GM19455 (cell line): ENCODE results near the gene KASH5.
"Not testable (repeated sequence)": the region's sequence is repeated elsewhere in the genome, so short reads cannot be mapped to it uniquely, and the experiment has no call there.

Source experiments
- ATAC-seq: cut with Tn5 transposase; IDR thresholded peaks from one replicate; pipeline ENCODE4 v1.9.1; 2021; ENCODE audit not compliant: unreplicated experiment

The KASH5 gene

DNA sequence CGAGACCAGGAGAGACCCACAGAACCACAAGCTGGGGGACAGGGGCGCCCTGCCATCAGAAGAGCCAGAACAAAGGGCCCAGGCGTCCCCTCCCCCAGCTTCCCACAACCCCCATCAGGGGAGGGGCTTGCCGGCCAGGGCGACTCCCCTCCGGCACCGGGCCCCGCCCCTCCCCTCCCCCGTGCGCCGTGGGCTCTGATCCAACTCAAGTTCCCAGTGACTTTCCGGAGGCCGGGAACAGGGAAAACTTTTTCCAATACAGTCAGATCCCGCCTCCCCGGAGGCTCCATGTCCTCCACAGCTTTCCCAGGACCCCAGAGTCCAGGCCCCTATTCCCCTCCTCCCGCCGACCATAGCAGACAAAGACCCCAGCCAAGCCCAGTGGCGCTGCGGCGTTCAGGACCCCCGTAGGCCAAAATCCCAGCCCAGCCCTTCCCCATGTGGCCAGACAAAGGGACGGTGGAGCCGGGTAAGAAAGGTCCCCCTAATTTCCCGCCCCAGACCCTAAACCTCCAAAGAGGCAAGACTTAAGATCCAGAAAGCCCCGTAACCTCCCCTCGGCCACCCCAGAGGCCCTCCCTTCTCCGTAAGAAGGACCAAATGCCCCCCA, 26.5 kb upstream of the KASH5 start:
- ATAC-seq = no peak

- no peak for ATAC-seq
Measured at GRCh38 chr19:49362048-49362928, 25.8 kb upstream of the KASH5 start, which contains the start of gene TEAD2. Gene TEAD2, minus strand, starts transcription at chr19:49362416. Its CDS starts 2,341 bp downstream, at chr19:49360075.

GRCh38 chr19:49362929-49363267, 25.2 kb upstream of the KASH5 start:
- no peak for ATAC-seq

DNA sequence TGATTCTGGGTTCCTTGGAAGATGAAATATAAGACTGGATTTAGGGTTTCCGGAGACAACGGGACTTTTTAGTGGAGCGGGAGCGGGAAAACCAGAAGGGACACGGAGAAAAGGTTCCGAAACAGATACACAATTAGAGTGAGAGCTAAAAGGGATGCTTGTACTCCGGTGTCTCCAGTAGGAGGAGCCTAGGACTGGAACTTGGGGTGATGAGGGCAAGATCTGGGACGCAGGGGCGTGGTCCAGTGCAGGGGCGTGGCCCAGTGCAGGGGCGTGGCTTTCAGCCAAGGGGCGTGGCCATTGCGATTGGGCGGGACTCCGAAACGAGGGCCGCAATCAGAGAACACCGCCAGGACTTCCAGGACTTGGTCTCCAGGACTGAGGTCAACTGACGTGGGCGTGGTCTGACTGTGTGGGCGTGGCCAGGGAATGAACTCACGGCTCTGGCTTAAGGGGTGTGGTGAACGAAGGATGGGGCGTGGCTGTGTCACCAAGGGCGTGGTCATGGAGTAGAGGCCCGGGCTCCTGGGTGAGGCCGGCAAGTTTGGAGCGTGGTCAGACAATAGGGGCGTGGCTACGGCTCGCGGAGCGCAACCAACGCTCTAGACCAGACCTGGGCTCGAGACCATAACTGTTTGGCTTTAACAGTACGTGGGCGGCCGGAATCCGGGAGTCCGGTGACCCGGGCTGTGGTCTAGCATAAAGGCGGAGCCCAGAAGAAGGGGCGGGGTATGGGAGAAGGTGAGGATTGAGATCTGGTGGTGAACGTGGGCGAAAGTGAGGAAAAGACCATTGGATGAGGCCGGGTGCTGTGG, 24.6 kb upstream of the KASH5 start, which contains the start of gene DKKL1:
TSS of gene DKKL1 (plus strand) at position 610 of the 815 bp plus-strand sequence. CDS start at position 732, 122 bp downstream.
- no peak for ATAC-seq

DNA sequence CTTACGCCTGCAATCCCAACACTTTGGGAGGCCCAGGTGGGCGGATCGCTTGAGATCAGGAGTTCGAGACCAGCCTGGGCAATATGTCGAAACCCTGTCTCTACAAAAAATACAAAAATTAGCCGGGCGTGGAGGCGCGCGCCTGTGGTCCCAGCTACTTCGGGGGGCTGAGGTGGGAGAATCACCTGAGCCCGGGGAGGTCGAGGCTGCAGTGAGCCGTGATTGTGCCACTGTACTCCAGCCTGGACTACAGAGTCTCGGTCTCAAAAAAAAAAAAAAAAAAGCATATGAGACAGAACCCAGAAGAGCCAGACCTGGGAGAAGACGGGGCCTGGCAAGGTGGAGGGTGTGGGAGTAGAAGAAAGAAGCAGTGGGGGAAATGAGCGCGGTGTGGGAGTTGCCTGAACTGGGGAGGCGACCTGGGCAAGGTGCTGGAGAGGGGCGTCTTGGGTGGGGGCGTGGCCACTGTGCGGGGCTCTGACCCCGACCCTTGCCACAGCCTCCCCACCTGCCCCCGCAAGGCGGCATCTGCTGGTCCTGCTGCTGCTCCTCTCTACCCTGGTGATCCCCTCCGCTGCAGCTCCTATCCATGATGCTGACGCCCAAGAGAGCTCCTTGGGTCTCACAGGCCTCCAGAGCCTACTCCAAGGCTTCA, 23.8 kb upstream of the KASH5 start:
- ATAC-seq = no peak

DNA sequence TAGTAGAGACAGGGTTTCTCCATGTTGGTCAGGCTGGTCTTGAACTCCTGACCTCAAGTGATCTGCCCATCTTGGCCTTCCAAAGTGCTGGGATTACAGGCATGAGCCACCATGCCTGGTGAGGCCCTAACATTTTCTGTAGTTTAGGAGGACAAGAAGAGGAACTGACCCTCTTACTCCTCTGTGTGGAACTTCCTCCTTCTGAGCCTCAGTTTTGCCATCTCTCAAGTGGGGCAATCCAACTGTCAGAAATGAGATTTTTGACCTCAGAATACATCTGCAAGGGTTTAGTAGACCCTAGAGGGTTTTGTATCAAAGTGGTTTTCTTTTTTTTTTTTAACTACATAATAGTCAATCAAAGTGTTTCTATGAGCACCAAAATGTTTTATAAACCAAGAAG, 21.9 kb upstream of the KASH5 start:
- no peak for ATAC-seq

DNA sequence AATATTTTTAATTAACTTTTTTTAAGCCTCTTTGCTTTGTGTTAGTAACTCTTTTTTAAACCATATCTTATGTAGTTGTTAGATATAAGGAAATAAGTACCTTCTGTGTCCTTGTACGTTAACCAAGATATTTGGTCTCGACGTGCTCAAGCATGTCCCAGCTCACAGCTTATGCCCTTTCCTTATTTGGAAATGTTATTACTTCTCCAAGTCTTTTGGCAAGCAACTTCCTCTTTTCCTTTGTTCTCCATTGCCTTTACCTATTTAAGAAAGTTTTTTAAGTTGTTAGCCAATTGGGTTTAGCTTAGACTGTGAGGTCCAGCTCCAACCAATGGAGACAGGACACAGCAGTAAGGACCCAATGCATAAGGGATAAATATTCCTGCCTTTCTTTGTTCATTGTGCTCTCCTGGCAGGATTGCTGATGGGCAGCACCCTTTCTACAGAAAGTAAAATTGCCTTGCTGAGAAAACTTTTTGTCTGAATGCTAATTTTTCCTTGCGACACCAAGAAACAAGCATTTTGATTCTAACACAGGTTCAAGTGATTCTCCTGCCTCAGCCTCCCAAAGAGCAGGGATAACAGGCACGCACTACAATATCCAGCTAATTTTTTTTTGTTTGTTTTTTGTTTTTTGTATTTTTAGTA, 19.2 kb upstream of the KASH5 start:
- no peak for ATAC-seq

DNA sequence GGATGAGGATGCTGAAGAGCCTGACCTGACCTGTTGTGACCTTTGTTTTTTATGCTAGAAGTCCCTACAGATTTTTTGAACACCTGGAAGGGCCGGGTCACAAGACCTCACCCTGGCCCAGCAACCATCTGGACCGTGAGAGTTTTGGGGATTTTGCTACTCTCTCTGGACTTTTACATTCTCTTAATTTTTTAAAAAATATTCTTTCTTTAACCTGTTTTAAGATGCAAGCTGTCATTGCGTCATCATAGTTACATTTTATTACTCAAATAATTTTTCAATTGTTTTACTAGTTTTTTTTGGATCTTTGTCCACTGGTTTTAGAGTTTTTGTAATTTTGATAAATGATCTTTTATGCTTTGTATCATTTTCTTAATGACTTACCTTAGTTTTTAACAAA, 16.9 kb upstream of the KASH5 start:
- ATAC-seq = no peak

GRCh38 chr19:49373174-49373573, 14.9 kb upstream of the KASH5 start:
- ATAC-seq = not testable (repeated sequence)

DNA sequence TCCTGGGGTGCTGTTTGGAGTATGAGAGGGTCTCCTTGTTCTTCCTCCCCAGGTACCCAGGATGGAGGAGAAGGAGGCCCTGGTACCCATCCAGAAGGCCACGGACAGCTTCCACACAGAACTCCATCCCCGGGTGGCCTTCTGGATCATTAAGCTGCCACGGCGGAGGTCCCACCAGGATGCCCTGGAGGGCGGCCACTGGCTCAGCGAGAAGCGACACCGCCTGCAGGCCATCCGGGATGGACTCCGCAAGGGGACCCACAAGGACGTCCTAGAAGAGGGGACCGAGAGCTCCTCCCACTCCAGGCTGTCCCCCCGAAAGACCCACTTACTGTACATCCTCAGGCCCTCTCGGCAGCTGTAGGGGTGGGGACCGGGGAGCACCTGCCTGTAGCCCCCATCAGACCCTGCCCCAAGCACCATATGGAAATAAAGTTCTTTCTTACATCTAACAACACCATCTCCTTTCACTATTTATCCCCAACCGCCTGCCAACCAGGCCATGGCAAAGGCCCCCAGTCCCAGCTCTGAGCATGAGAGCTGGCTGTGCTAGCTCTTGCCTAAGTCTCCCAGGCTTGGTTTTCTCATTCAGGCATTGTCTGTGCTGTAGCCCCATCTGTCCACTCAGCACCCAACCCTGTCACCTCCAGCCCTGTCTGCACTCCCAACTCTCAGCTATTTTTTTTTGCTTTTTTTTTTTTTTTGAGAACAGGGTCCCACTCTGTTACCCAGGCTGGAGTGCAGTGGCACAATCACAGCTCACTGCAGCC, 13.2 kb upstream of the KASH5 start:
- no peak for ATAC-seq

DNA sequence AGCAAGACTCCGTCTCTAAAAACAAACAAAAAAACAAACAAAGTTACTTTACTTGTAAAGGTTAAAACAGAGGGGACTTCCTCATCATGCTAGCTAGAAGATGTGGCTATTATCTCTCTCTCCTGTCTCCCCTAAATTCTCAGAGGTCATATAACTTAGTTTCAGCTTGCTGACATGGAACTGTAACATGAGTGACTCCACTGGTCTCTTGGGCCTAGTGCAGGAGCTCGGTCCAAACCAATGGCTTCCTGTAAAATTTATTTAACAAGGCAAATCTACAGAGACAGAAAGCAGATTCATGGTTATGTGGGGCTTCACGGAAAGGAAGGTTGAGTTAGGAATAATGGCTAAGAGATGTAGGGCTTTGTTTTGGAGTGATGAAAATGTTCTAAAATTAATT, 9.5 kb upstream of the KASH5 start:
- ATAC-seq = no peak

DNA sequence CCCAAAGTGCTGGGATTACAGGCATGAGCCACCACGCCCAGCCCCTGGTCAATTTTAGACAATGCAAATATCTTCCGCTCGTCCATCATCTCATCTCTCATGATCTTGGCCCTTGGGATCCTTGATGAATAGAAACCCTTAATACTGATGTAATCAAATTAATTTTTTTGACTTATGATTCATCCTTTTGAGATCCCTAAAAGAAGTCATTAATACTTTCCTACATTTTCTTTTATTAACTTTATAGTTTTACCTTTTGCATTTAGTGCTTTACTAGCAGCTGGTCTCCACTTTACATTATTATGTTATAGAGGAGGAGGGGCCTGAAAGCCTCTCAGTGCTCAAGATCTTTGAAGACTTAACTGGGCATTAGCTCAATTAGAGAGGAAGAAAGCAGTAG, 7.7 kb upstream of the KASH5 start:
- no peak for ATAC-seq

DNA sequence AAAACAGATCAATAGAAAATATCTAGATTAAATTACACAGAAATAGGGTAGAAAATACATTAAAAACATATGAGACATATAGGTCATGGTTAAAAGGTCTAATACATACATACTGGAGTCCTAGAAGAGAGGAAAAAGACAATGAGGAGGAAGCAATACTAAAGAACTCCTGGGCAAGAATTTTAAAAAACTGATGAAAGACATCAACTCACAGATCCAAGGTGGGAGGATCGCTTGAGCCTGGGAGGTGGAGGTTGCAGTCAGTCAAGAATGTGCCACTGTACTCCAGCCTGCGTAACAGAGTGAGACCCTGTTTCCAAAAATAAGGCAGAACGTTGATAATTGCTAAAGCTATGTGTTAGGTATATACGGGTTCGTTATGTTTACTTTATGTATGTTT, 5.4 kb upstream of the KASH5 start:
- no peak for ATAC-seq

GRCh38 chr19:49383599-49383998, 4.5 kb upstream of the KASH5 start:
- ATAC-seq = no peak

DNA sequence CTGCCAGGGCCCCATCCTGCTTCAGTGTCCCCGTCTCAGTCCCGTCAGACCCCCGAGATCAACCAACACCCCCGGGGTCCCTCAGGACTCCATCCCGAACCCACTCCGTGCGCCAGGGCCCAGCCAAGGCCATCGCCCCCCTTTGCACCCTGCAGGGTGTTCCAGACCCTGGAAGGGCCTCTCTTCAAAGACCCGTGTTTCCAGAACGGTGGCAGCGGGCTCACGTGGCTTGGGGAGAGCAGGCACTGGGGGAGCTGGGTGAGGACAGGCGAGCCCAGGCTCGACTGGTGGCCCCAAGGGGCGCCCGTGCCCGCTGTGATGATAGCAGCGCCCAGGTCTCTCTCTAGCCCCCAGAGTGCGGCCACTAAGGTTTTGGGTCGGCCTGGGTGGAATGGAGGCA, 1.4 kb downstream of the KASH5 start:
- no peak for ATAC-seq

GRCh38 chr19:49390131-49390928, 2.3 kb downstream of the KASH5 start:
- ATAC-seq = no peak

DNA sequence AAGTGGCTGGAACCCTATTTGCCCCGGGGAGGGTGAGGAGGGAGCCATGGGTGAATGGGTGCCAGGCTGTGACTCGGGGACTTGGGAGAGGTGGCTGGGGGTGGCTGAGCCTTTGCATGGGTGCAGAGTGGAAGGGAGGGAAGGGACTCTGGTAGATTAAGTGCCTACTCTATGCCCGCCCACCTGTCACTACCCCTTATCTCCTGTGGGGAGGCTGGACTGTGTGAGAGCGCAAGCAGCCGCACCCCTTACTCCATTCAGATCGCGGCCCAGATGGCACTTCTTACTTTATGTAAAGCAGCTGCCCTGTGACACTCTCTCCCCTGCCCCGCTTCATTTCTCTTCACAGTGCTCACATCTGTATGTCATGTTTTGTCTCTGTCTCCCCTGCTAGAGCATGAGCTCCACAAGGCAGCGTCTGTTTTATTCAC, 2.9 kb downstream of the KASH5 start:
- ATAC-seq = no peak

- no peak for ATAC-seq
Measured at GRCh38 chr19:49391581-49392399, 3.7 kb downstream of the KASH5 start.
